ENCODE data around the gene TOB1. TPM values are rescaled to one million over a fixed set of nuclear protein-coding genes. Genes with fewer than 3 reads are reported as not detected.

The TOB1 gene
- total RNA-seq, 1 donor from 2014 or later, result 43.9 TPM

- no peak overlapping the region for H3K4me3 Mint-ChIP-seq (ENCODE audit: low read depth)
- no peaks in the 10 kb centered on the region for H3K9me3 Mint-ChIP-seq (ENCODE audit: low read depth)
- no peak for TF ChIP-seq CTCF (IDR thresholded peaks at IDR 0.05; ENCODE audit: unreplicated experiment)
- no peaks in the 10 kb centered on the region for H3K36me3 Mint-ChIP-seq (ENCODE audit: insufficient read depth)
- H3K27ac Mint-ChIP-seq, result no peak overlapping the region
- peaks cover 11% of the 10 kb centered on the region for H3K4me1 Mint-ChIP-seq (ENCODE audit: low read depth)
- DNase-seq (ENCODE audit: low spot score, unreplicated experiment), result no peak
- H3K27me3 Mint-ChIP-seq, result peaks cover 12% of the 10 kb centered on the region
Observed at GRCh38 chr17:50839591-50840310, 26.4 kb downstream of the TOB1 start.

DNA sequence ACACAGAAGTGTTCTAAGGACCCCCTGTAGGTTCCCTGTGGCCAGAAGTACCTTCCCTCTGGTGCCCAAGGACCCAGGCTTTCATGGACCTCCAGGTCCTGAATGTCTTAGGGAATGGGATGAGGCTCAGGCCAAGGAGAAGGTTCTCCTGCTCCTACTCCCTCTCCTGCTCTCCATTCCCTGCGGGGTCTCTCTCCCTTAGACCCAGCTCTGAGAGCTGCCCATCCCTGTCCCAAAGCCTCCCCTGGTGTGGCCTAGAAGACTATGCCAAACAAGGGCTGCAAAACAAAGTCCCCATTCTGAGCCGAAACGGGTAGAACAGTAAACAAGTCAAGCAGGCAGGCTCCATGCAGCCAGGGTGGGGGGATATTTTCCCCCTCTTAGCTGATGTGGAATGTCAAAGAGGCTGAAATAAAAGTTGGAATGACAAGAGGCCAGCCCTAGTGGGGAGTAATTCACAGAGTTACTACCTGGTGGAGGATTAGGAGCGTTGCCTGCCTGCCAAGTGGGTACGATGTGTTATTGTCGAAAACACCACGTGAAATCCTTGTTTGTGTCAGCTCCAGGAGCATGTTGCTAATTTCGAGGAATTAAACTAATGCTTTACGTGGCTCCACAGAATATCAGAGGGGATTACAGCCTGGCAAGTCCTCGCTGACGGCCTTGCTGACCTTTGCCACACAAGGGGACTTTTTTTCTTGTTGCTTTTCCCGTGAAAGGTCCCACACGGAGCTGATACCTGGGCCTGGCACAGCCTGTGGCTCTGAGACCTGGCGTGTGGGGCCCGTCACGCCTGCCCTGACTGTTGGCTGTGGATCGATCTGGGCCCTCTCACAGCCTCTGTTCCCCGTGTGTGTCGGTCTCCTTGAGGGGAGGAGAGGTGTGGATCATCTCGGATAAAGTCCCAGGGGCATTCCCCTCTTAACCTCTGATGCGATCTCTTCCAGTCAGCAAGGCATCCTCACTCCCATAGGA is 27.9 kb downstream of the TOB1 start:
- TF ChIP-seq CTCF (IDR thresholded peaks at IDR 0.05; ENCODE audit: unreplicated experiment), result no peak
- H3K4me1 Mint-ChIP-seq (ENCODE audit: low read depth), result peaks cover 15% of the 10 kb centered on the region
- H3K4me3 Mint-ChIP-seq (ENCODE audit: low read depth), result no peak overlapping the region
- H3K27me3 Mint-ChIP-seq, result peaks cover 19% of the 10 kb centered on the region
- H3K36me3 Mint-ChIP-seq (ENCODE audit: insufficient read depth), result no peaks in the 10 kb centered on the region
- no peak for DNase-seq (ENCODE audit: low spot score, unreplicated experiment)
- H3K27ac Mint-ChIP-seq, result no peak overlapping the region
- no peaks in the 10 kb centered on the region for H3K9me3 Mint-ChIP-seq (ENCODE audit: low read depth)

- peaks cover 19% of the 10 kb centered on the region for H3K27me3 Mint-ChIP-seq
- peaks cover 15% of the 10 kb centered on the region for H3K4me1 Mint-ChIP-seq (ENCODE audit: low read depth)
- no peaks in the 10 kb centered on the region for H3K36me3 Mint-ChIP-seq (ENCODE audit: insufficient read depth)
- no peak overlapping the region for H3K4me3 Mint-ChIP-seq (ENCODE audit: low read depth)
- no peak for DNase-seq (ENCODE audit: low spot score, unreplicated experiment)
- no peak for TF ChIP-seq CTCF (IDR thresholded peaks at IDR 0.05; ENCODE audit: unreplicated experiment)
- no peaks in the 10 kb centered on the region for H3K9me3 Mint-ChIP-seq (ENCODE audit: low read depth)
- H3K27ac Mint-ChIP-seq, result no peak overlapping the region
Observed at GRCh38 chr17:50837286-50837979, 28.7 kb downstream of the TOB1 start.

DNA sequence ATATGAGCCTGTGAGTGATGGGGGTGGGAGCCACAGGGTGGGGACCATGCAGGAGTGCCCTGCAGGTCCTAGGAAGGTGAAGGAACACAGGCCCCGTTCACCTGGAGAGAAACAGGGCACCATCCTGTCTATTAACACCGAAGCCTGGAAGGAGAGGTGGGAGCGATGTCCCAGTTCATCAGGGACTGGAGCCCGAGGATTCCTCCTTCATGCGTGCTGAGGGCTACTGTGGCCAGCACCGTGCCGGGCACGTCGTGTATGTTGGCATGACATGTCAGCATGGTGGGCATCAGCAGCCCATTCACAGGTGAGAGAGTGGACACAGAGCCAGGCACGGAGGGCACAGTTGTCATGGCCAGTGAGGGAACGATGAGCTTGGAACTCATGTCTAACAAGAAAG is 29.3 kb downstream of the TOB1 start:
- H3K36me3 Mint-ChIP-seq (ENCODE audit: insufficient read depth), result no peaks in the 10 kb centered on the region
- H3K27me3 Mint-ChIP-seq, result peaks cover 19% of the 10 kb centered on the region
- peaks cover 15% of the 10 kb centered on the region for H3K4me1 Mint-ChIP-seq (ENCODE audit: low read depth)
- H3K27ac Mint-ChIP-seq, result no peak overlapping the region
- no peaks in the 10 kb centered on the region for H3K9me3 Mint-ChIP-seq (ENCODE audit: low read depth)
- H3K4me3 Mint-ChIP-seq (ENCODE audit: low read depth), result no peak overlapping the region
- no peak for TF ChIP-seq CTCF (IDR thresholded peaks at IDR 0.05; ENCODE audit: unreplicated experiment)
- DNase-seq (ENCODE audit: low spot score, unreplicated experiment), result no peak

All from progenitor cell of endocrine pancreas (in vitro differentiated cells).